DND-41 (cell line): ENCODE results near the gene IFITM5.
"Not testable (repeated sequence)": the region's sequence is repeated elsewhere in the genome, so short reads cannot be mapped to it uniquely, and the experiment has no call there.

Experiments used
- ATAC-seq: fragments of 200-7000 bp; cut with Tn5 transposase; 3 replicates; pipeline ENCODE4 v1.9.1; 2021; ENCODE audit warnings: low read depth; ENCODE audit not compliant: insufficient read depth
- DNase-seq: peaks from one replicate; pipeline ENCODE4 v3.0.0-alpha.2; 2020
- H2AFZ ChIP-seq: 2 replicates; pipeline ENCODE4 v1.6.0; 2012; ENCODE audit warnings: low read depth, low read length
- H3K27ac ChIP-seq: 2 replicates; pipeline ENCODE4 v1.5.1; 2012; ENCODE audit warnings: low read length, inconsistent platforms
- H3K27me3 ChIP-seq: fragments of 200-600 bp; sonication (generic); 2 replicates; pipeline ENCODE4 v1.6.0; 2012; ENCODE audit warnings: low read length, mild to moderate bottlenecking, inconsistent platforms; ENCODE audit not compliant: insufficient read depth, poor library complexity
- H3K36me3 ChIP-seq: 2 replicates; pipeline ENCODE4 v1.5.1; 2012; ENCODE audit warnings: low read length, inconsistent platforms; ENCODE audit not compliant: insufficient read depth
- H3K4me1 ChIP-seq: 2 replicates; pipeline ENCODE4 v1.5.1; 2012; ENCODE audit warnings: mild to moderate bottlenecking, low read length; ENCODE audit not compliant: insufficient read depth
- H3K4me2 ChIP-seq: 2 replicates; pipeline ENCODE4 v1.6.0; 2012; ENCODE audit warnings: mild to moderate bottlenecking, moderate library complexity, low read length, inconsistent platforms; ENCODE audit not compliant: insufficient read depth
- H3K4me3 ChIP-seq, 2 experiments: fragments of 200-600 bp in 1 of 2; shearing (Covaris generic) in 1 of 2; 2 replicates each; pipeline ENCODE4 v1.5.1; 2012 to 2016; ENCODE audit warnings: inconsistent platforms in 2 of 2, low read length in 2 of 2, mild to moderate bottlenecking in 2 of 2, low read depth in 1 of 2, moderate library complexity in 1 of 2
- H3K79me2 ChIP-seq: 2 replicates; pipeline ENCODE4 v1.6.0; 2012; ENCODE audit warnings: low read length, inconsistent platforms; ENCODE audit not compliant: insufficient read depth
- H3K9ac ChIP-seq: 2 replicates; pipeline ENCODE4 v1.6.0; 2012; ENCODE audit warnings: low read depth, mild to moderate bottlenecking, inconsistent platforms, low read length, moderate library complexity
- H3K9me3 ChIP-seq: 2 replicates; pipeline ENCODE4 v1.5.1; 2012; ENCODE audit warnings: low read length, moderate library complexity, mild to moderate bottlenecking, inconsistent platforms; ENCODE audit not compliant: insufficient read depth, severe bottlenecking
- H4K20me1 ChIP-seq: 2 replicates; pipeline ENCODE4 v1.6.0; 2012; ENCODE audit warnings: low read length; ENCODE audit not compliant: insufficient read depth
- EZH2 ChIP-seq: IDR thresholded peaks from 3 replicates; pipeline ENCODE4 v1.6.1; 2012; ENCODE audit warnings: borderline replicate concordance, low read depth, mild to moderate bottlenecking, moderate library complexity, low read length, inconsistent platforms; ENCODE audit not compliant: severe bottlenecking
- TF ChIP-seq, protein P1 (sequence below): IDR thresholded peaks from 2 replicates; pipeline ENCODE4 v1.5.1; 2012; ENCODE audit warnings: borderline replicate concordance, low read length, moderate library complexity, mild to moderate bottlenecking; ENCODE audit not compliant: poor library complexity, severe bottlenecking; ENCODE audit errors: extremely low read depth

Gene IFITM5

DNA sequence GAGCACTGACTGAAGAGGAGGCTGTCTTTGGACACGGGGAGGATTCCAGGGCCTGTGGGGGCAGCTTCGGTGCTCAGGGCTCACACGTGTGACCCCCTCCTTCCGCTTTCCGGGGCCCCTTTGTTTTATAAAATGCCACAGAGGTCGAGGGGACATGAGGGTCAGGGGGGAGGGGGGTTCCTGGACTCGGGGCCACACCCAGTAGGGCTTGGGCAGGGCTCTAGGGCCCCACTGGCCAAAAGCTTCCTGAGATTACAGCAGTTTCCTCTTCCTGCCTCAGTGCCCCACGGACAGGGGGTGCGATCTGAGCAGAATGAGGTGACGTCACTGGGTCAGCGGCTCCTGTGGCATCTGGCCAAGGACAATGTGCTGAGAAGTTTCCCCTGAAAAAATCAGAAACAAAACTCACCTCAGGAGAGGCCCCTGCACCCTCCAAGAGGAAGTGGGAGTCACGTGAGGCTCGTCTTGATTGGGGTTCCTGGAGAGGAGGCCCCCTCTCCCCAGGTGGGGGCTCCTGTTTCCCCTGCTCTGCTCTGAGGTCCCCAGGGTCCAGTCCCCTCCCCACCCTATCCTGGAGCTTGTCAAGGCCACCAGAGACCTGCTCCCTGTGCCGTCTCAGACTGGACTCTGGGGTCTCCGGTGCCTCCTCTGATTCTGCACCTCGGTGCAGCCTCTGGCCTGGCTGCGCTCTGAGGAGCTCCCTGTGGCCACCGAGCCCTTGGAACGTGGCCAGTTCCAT is 27.7 kb upstream of the IFITM5 start:
- Histone ChIP-seq H2AFZ (no peak overlapping the region), H3K4me3 (no peak overlapping the region), H3K4me2 (no peak overlapping the region), H3K79me2 (no peaks in the 10 kb centered on the region), H4K20me1 (no peaks in the 10 kb centered on the region), H3K4me1 (peaks cover 53% of the 10 kb centered on the region), H3K36me3 (no peaks in the 10 kb centered on the region), H3K27ac (peak overlapping the region; percentile 39), H3K27me3 (no peaks in the 10 kb centered on the region), H3K9me3 (no peaks in the 10 kb centered on the region), H3K9ac (no peak overlapping the region)
- DNase-seq (peak; percentile 56), ATAC-seq (no peak)
- TF ChIP-seq, protein P1, sequence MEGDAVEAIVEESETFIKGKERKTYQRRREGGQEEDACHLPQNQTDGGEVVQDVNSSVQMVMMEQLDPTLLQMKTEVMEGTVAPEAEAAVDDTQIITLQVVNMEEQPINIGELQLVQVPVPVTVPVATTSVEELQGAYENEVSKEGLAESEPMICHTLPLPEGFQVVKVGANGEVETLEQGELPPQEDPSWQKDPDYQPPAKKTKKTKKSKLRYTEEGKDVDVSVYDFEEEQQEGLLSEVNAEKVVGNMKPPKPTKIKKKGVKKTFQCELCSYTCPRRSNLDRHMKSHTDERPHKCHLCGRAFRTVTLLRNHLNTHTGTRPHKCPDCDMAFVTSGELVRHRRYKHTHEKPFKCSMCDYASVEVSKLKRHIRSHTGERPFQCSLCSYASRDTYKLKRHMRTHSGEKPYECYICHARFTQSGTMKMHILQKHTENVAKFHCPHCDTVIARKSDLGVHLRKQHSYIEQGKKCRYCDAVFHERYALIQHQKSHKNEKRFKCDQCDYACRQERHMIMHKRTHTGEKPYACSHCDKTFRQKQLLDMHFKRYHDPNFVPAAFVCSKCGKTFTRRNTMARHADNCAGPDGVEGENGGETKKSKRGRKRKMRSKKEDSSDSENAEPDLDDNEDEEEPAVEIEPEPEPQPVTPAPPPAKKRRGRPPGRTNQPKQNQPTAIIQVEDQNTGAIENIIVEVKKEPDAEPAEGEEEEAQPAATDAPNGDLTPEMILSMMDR, result no peak
- TF ChIP-seq EZH2, result no peak

DNA sequence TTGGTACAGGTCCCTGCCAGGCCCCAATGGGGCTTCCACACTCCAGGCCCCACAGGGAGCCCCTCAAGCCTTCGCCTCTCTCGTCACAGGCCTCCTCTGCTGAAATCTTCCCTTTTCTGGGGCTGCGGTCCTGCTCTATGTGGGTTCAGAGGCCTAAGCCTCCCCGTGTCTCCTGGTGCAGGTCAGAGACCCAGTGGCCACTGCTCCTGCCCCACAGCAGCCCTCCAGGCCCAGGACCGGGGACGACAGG is 27.2 kb upstream of the IFITM5 start:
- Histone ChIP-seq H3K79me2 (no peaks in the 10 kb centered on the region), H4K20me1 (no peaks in the 10 kb centered on the region), H3K27me3 (no peaks in the 10 kb centered on the region), H3K9me3 (no peaks in the 10 kb centered on the region), H3K4me3 (no peak overlapping the region), H3K27ac (peak overlapping the region; percentile 34; the same call in 1 of the 2 replicates), H3K4me1 (peaks cover 48% of the 10 kb centered on the region), H3K9ac (no peak overlapping the region), H2AFZ (no peak overlapping the region), H3K36me3 (no peaks in the 10 kb centered on the region), H3K4me2 (no peak overlapping the region)
- no peak for DNase-seq
- no peak for ATAC-seq
- TF ChIP-seq, protein P1, result no peak

DNA sequence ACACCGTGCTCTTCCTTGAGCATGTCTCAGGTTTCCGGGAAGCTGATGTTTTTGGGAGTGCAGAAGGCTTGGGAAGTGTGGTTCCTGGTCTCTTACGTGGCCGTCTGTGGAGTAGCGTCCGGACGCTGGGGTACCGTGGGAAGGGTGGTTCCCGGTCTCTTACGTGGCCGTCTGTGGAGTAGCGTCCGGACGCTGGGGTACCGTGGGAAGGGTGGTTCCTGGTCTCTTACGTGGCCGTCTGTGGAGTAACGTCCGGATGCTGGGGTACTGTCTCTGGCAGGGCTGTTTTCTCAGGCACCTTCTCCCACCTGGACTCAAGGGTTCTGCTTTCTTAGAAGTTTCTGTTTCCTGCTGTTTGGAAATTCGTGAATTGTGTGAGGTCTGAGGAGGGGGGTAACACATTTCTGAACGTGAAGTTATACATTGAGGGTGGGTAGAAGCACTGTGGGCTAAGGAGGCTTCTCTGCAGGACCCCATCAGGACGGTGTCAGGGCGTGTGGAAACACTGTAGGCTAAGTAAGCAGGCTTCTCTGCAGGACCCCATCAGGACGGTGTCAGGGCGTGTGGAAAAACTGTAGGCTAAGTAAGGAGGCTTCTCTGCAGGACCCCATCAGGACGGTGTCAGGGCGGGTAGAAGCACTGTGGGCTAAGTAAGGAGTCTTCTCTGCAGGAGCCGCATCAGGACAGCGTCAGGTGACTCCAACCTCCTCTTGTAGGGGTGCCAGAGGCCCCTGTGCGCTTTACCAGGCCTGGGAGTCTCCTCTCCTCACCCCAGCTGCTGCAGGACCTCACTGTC is 26.7 kb upstream of the IFITM5 start:
- no peaks in the 10 kb centered on the region for H3K79me2 ChIP-seq
- ATAC-seq (no peak), DNase-seq (no peak)
- no peaks in the 10 kb centered on the region for H4K20me1 ChIP-seq
- H2AFZ ChIP-seq, result no peak overlapping the region
- no peaks in the 10 kb centered on the region for H3K9me3 ChIP-seq
- H3K4me3 ChIP-seq, result no peak overlapping the region
- H3K36me3 ChIP-seq, result no peaks in the 10 kb centered on the region
- H3K9ac ChIP-seq, result no peak overlapping the region
- H3K4me2 ChIP-seq, result no peak overlapping the region
- H3K4me1 ChIP-seq, result peaks cover 44% of the 10 kb centered on the region
- H3K27ac ChIP-seq, result peak overlapping the region; percentile 34; the same call in 1 of the 2 replicates
- H3K27me3 ChIP-seq, result no peaks in the 10 kb centered on the region
- TF ChIP-seq EZH2, result no peak
- TF ChIP-seq, protein P1, result no peak

DNA sequence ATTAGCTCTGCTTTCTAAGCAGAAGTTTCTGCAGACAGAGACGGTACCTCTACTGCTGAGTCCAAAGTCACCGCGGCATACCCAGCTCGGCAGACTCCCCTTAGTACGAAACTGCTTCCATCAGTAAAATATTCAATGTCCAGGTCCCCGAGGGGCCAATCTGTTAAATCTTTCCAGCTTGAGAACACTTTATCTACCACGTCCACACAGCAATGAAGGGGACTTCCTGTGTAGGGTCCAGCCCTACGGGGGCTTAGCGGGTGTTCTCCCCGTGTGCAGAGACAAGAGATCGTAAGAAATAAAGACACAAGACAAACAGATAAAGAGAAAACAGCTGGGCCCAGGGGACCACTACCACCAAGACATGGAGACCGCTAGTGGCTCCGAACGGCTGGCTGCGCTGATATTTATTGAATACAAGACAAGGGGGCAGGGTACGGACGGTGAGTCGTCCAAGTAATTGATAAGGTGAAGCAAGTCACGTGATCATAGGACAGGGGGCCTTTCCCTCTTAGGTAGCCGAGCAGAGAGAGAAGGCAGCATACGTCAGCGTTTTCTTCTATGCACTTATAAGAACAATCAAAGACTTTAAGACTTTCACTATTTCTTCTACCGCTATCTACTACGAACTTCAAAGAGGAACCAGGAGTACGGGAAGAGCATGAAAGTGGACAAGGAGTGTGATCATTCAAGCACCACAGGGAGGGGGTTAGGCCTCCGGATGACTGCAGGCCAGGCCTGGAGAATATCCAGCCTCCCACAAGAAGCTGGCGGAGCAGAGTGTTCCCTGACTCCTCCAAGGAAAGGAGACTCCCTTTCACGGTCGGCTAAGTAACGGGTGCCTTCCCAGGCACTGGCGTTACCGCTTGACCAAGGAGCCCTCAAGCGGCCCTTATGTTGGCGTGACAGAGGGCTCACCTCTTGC is 25.5 kb upstream of the IFITM5 start:
- H3K27ac ChIP-seq, ATAC-seq, H3K9ac ChIP-seq, H3K27me3 ChIP-seq, H3K36me3 ChIP-seq, H4K20me1 ChIP-seq, H3K9me3 ChIP-seq, H3K79me2 ChIP-seq, H3K4me3 ChIP-seq, H3K4me2 ChIP-seq, H2AFZ ChIP-seq, DNase-seq: not testable (repeated sequence)
- peaks cover 36% of the 10 kb centered on the region for H3K4me1 ChIP-seq
